ENCODE data around the gene GRIN3B. TPM values are rescaled to one million over a fixed set of nuclear protein-coding genes. Genes with fewer than 3 reads are reported as not detected.

The GRIN3B gene
- total and polyA plus RNA-seq, 2 of the 8 experiments (the other 6 are each of a cell fraction or from before 2014, with no cell fraction given) = 0.45 to 1.0 TPM

GRCh38 chr19:1032264-1032867, 32.1 kb downstream of the GRIN3B start (continued):
- TF ChIP-seq CHD7 (IDR thresholded peaks at IDR 0.05; ENCODE audit: insufficient replicate concordance, low read length) = no peak

Data from H1 (cell line).